K562 (cell line): ENCODE results near the gene PRDM12. TPM values are rescaled to one million over a fixed set of nuclear protein-coding genes. Genes with fewer than 3 reads are reported as not detected.

ENCODE experiments used
- CEBPB ChIP-seq: fragments of 450-650 bp; IDR thresholded peaks from 2 replicates; pipeline ENCODE4 v1.6.1; 2016; ENCODE audit warnings: missing genetic modification characterization, missing compliant biosample characterization
- ELF4 ChIP-seq: fragments of 450-650 bp; formaldehyde crosslinking; IDR thresholded peaks from 2 replicates; pipeline ENCODE4 v1.4.0; 2022; ENCODE audit warnings: missing genetic modification characterization
- ETV1 ChIP-seq: fragments of 450-650 bp; conservative IDR thresholded peaks from 2 replicates; pipeline ENCODE4 v1.6.1; 2016; ENCODE audit warnings: missing genetic modification characterization, control low read depth, low read depth, missing compliant biosample characterization
- FOXK2 ChIP-seq, 2 experiments: fragments of 450-650 bp; IDR thresholded peaks in 1 of 2; conservative IDR thresholded peaks in 1 of 2; 2 replicates each; pipeline ENCODE4 v1.6.1; 2016; ENCODE audit warnings: low read depth in 2 of 2, mild to moderate bottlenecking in 1 of 2
- FOXP1 ChIP-seq: sonication (generic); formaldehyde crosslinking; IDR thresholded peaks from 2 replicates; pipeline ENCODE4 v1.8.0; 2022; ENCODE audit warnings: mild to moderate bottlenecking, missing genetic modification reagents
- HDAC3 ChIP-seq: fragments of 450-650 bp; IDR thresholded peaks from 2 replicates; pipeline ENCODE4 v1.6.1; 2018; ENCODE audit warnings: borderline replicate concordance, mild to moderate bottlenecking, moderate library complexity; ENCODE audit not compliant: partially characterized antibody
- KDM2B ChIP-seq: fragments of 250-450 bp; sonication (Bioruptor Pico); IDR thresholded peaks from 2 replicates; pipeline ENCODE4 v1.8.0; 2021; ENCODE audit warnings: mild to moderate bottlenecking, moderate library complexity
- MBD2 ChIP-seq: sonication (generic); IDR thresholded peaks from 2 replicates; pipeline ENCODE4 v1.6.1; 2016; ENCODE audit warnings: low read depth, borderline replicate concordance
- MIER1 ChIP-seq: fragments of 450-650 bp; IDR thresholded peaks from 2 replicates; pipeline ENCODE4 v1.6.1; 2016; ENCODE audit warnings: antibody characterized with exemption, mild to moderate bottlenecking, low read depth
- SP2 ChIP-seq: IDR thresholded peaks from 2 replicates; pipeline ENCODE4 v1.6.1; 2011; ENCODE audit warnings: mild to moderate bottlenecking, low read depth, low read length, moderate library complexity; ENCODE audit not compliant: poor library complexity, severe bottlenecking; ENCODE audit errors: extremely low read depth
- SRSF1 ChIP-seq: fragments of 200-400 bp; formaldehyde crosslinking; IDR thresholded peaks from 2 replicates; pipeline ENCODE4 v1.6.1; 2017; ENCODE audit warnings: mild to moderate bottlenecking, low read depth, low read length, moderate library complexity
- SRSF3 ChIP-seq: fragments of 200-400 bp; formaldehyde crosslinking; IDR thresholded peaks from 2 replicates; pipeline ENCODE4 v1.6.1; 2016; ENCODE audit warnings: mild to moderate bottlenecking, low read length, moderate library complexity; ENCODE audit not compliant: insufficient read depth
- YY1 ChIP-seq, 3 experiments: IDR thresholded peaks; 2 replicates each; pipeline ENCODE4 v1.6.1; 2011; ENCODE audit warnings: low read length in 2 of 3, mild to moderate bottlenecking in 2 of 3, moderate library complexity in 2 of 3, borderline replicate concordance in 1 of 3, control low read depth in 1 of 3, low read depth in 1 of 3; ENCODE audit not compliant: insufficient read depth in 3 of 3, insufficient replicate concordance in 2 of 3, control insufficient read depth in 1 of 3, insufficient read length in 1 of 3; ENCODE audit errors: extremely low read depth in 1 of 3
- ZBED1 ChIP-seq: IDR thresholded peaks from 2 replicates; pipeline ENCODE4 v1.6.1; 2014
- ZNF212 ChIP-seq: fragments of 450-650 bp; formaldehyde crosslinking; IDR thresholded peaks from 2 replicates; pipeline ENCODE4 v1.4.0; 2020; ENCODE audit warnings: mild to moderate bottlenecking
- polyA plus RNA-seq, 8 experiments: library from polyadenylated mRNA; depleted of rRNA in 4 of 8; stranded (reverse) in 5 of 8; unstranded in 3 of 8; fragments of >200 nt; fragmentation: Nextera tagmentation in 2 of 8; fragmentation: Illumina TruSeq in 1 of 8; extraction: Ambion mirVana in 2 of 8; extraction: Trizol in 1 of 8; gene quantifications; 2 replicates each; pipeline versions ENCODE4 v1.2.1 to v1.2.3, GENCODE V29; 2011 to 2014; ENCODE audit warnings: inconsistent platforms in 1 of 8, missing spikeins in 1 of 8
- total RNA-seq, 7 experiments: library from RNA; depleted of rRNA in 6 of 7; stranded (reverse); fragments of >200 nt in 6 of 7; fragmentation: Illumina TruSeq in 2 of 7; extraction: Trizol in 2 of 7; gene quantifications; 2 replicates each; pipeline versions ENCODE4 v1.2.1 to v1.2.3, GENCODE V29; 2011 to 2021; ENCODE audit warnings: low replicate concordance in 1 of 7
- TF ChIP-seq, protein P1 (sequence below): sonication (generic); formaldehyde crosslinking; IDR thresholded peaks from 2 replicates; pipeline ENCODE4 v1.8.1; 2023; ENCODE audit warnings: mild to moderate bottlenecking, missing genetic modification reagents
- TF ChIP-seq, protein P2 (sequence below), 2 experiments: fragments of 450-650 bp; conservative IDR thresholded peaks; 2 replicates each; pipeline ENCODE4 v1.6.1; 2017; ENCODE audit warnings: mild to moderate bottlenecking in 2 of 2, moderate library complexity in 2 of 2
- TF ChIP-seq, protein P3 (sequence below): fragments of 250-450 bp; sonication (Bioruptor Pico); IDR thresholded peaks from 2 replicates; pipeline ENCODE4 v1.9.0; 2021; ENCODE audit warnings: mild to moderate bottlenecking, inconsistent platforms
- TF ChIP-seq, protein P4 (sequence below): fragments of 450-650 bp; formaldehyde crosslinking; IDR thresholded peaks from 2 replicates; pipeline ENCODE4 v1.4.0; 2020; ENCODE audit warnings: mild to moderate bottlenecking, moderate library complexity

The PRDM12 gene
- total and polyA plus RNA-seq, 9 of the 15 experiments (the other 6 are each of a cell fraction or from before 2014, with no cell fraction given): 0.04 to 0.22 (median 0.07) TPM; not detected in 3

DNA sequence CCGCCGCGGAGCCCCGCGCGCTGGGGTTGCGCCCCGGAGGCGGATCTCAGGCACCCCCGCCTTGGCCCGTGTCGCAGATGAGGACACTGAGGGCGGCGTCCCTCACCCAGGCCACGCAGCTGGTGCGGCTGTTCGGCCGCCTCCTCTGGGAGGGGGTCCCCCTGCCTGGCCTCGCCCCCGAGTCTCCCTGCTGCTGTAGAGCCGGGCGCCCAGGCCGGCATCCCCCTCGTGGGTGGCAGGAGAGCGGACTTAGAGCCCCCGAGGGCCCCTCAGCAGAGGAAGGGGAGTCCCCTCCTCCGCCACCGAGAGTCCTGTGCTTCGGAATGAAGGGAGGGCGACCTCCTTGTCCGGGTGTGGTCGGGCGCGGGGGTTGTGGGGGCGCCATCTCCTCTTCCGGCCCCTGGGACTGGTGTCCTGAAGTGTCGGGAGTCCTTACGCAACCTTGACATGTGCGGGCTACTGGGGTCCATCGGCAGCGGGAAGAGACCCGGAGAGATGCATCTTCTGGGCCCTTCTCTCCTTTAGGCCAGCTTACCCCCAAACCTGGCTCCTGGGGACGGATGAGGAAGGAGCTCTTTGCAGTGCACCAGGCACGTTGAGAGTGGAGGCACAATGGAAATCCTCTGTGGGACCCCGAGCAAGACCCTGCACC lies 17.5 kb downstream of the PRDM12 start (continued):
- TF ChIP-seq, protein P1, sequence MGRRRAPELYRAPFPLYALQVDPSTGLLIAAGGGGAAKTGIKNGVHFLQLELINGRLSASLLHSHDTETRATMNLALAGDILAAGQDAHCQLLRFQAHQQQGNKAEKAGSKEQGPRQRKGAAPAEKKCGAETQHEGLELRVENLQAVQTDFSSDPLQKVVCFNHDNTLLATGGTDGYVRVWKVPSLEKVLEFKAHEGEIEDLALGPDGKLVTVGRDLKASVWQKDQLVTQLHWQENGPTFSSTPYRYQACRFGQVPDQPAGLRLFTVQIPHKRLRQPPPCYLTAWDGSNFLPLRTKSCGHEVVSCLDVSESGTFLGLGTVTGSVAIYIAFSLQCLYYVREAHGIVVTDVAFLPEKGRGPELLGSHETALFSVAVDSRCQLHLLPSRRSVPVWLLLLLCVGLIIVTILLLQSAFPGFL (CRISPR knock-in tag): no peak
- TF ChIP-seq SP2 (no peak), SRSF1 (no peak), FOXK2 (conservative IDR thresholded peaks at IDR 0.05 in 1 of 2, IDR thresholded peaks at IDR 0.05 in 1 of 2; ENCODE audit: low read depth in 2 of 2) (no peak), SRSF3 (no peak), MBD2 (no peak), HDAC3 (no peak), YY1 (IDR thresholded peaks at IDR 0.05; ENCODE audit: borderline replicate concordance in 1 of 3, control insufficient read depth in 1 of 3, extremely low read depth in 1 of 3, insufficient read depth in 3 of 3, insufficient read length in 1 of 3, insufficient replicate concordance in 2 of 3, low read depth in 1 of 3, low read length in 2 of 3) (no peak), FOXP1 (CRISPR knock-in tag) (no peak), ZBED1 (no peak), ZNF212 (CRISPR knock-in tag) (no peak), CEBPB (tag) (peak; percentile 49), MIER1 (no peak), KDM2B (CRISPR knock-in tag) (0 out of 2 replicates have a peak, but pooled peaks have one; percentile 15), ETV1 (tag) (0 out of 2 replicates have a peak, but pooled peaks have one; percentile 7), ELF4 (CRISPR knock-in tag) (no peak)
- TF ChIP-seq, protein P2, sequence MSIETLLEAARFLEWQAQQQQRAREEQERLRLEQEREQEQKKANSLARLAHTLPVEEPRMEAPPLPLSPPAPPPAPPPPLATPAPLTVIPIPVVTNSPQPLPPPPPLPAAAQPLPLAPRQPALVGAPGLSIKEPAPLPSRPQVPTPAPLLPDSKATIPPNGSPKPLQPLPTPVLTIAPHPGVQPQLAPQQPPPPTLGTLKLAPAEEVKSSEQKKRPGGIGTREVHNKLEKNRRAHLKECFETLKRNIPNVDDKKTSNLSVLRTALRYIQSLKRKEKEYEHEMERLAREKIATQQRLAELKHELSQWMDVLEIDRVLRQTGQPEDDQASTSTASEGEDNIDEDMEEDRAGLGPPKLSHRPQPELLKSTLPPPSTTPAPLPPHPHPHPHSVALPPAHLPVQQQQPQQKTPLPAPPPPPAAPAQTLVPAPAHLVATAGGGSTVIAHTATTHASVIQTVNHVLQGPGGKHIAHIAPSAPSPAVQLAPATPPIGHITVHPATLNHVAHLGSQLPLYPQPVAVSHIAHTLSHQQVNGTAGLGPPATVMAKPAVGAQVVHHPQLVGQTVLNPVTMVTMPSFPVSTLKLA (conservative IDR thresholded peaks at IDR 0.05): 0 out of 4 replicates have a peak, but pooled peaks of 1 of the 2 experiments have one; percentile 38
- TF ChIP-seq, protein P3, sequence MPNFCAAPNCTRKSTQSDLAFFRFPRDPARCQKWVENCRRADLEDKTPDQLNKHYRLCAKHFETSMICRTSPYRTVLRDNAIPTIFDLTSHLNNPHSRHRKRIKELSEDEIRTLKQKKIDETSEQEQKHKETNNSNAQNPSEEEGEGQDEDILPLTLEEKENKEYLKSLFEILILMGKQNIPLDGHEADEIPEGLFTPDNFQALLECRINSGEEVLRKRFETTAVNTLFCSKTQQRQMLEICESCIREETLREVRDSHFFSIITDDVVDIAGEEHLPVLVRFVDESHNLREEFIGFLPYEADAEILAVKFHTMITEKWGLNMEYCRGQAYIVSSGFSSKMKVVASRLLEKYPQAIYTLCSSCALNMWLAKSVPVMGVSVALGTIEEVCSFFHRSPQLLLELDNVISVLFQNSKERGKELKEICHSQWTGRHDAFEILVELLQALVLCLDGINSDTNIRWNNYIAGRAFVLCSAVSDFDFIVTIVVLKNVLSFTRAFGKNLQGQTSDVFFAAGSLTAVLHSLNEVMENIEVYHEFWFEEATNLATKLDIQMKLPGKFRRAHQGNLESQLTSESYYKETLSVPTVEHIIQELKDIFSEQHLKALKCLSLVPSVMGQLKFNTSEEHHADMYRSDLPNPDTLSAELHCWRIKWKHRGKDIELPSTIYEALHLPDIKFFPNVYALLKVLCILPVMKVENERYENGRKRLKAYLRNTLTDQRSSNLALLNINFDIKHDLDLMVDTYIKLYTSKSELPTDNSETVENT (CRISPR knock-in tag): no peak
- TF ChIP-seq, protein P4, sequence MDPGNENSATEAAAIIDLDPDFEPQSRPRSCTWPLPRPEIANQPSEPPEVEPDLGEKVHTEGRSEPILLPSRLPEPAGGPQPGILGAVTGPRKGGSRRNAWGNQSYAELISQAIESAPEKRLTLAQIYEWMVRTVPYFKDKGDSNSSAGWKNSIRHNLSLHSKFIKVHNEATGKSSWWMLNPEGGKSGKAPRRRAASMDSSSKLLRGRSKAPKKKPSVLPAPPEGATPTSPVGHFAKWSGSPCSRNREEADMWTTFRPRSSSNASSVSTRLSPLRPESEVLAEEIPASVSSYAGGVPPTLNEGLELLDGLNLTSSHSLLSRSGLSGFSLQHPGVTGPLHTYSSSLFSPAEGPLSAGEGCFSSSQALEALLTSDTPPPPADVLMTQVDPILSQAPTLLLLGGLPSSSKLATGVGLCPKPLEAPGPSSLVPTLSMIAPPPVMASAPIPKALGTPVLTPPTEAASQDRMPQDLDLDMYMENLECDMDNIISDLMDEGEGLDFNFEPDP: no peak
